HepG2 (cell line): ENCODE measurements around the gene ZNF3. TPM values are rescaled to one million over a fixed set of nuclear protein-coding genes. Genes with fewer than 3 reads are reported as not detected.

Source experiments
- BATF2 ChIP-seq: sonication (generic); formaldehyde crosslinking; IDR thresholded peaks from 2 replicates; pipeline ENCODE4 v1.8.0; 2022; ENCODE audit warnings: mild to moderate bottlenecking, missing genetic modification reagents, moderate library complexity
- CEBPB ChIP-seq: IDR thresholded peaks from 2 replicates; pipeline ENCODE4 v1.6.1; 2011; ENCODE audit warnings: low read depth, low read length, improper control_type of control experiment, borderline replicate concordance
- HMG20A ChIP-seq: IDR thresholded peaks from 2 replicates; pipeline ENCODE4 v1.6.1; 2016; ENCODE audit warnings: borderline replicate concordance
- HNRNPUL1 ChIP-seq: fragments of 200-400 bp; formaldehyde crosslinking; IDR thresholded peaks from 2 replicates; pipeline ENCODE4 v1.6.1; 2017; ENCODE audit warnings: low read depth, mild to moderate bottlenecking, low read length, moderate library complexity
- KDM3A ChIP-seq: IDR thresholded peaks from 2 replicates; pipeline ENCODE4 v1.6.1; 2018; ENCODE audit warnings: low read depth, missing compliant biosample characterization
- MTA3 ChIP-seq: sonication (generic); formaldehyde crosslinking; IDR thresholded peaks from 2 replicates; pipeline ENCODE4 v1.4.0; 2020; ENCODE audit warnings: missing genetic modification reagents
- MXI1 ChIP-seq: IDR thresholded peaks from 3 replicates; pipeline ENCODE4 v1.6.1; 2012; ENCODE audit warnings: low read depth, low read length, inconsistent platforms, borderline replicate concordance
- MYC ChIP-seq: sonication (generic); formaldehyde crosslinking; IDR thresholded peaks from 2 replicates; pipeline ENCODE4 v1.9.0; 2021; ENCODE audit warnings: missing genetic modification reagents, borderline replicate concordance
- PAX8 ChIP-seq: sonication (generic); formaldehyde crosslinking; IDR thresholded peaks from 2 replicates; pipeline ENCODE4 v1.8.0; 2022; ENCODE audit warnings: mild to moderate bottlenecking, missing genetic modification reagents, borderline replicate concordance
- POLR2AphosphoS5 ChIP-seq: IDR thresholded peaks from 2 replicates; pipeline ENCODE4 v1.6.1; 2012; ENCODE audit warnings: low read depth, low read length
- RARA ChIP-seq: IDR thresholded peaks from 2 replicates; pipeline ENCODE4 v1.6.1; 2016; ENCODE audit warnings: missing genetic modification reagents, missing compliant biosample characterization
- SETDB1 ChIP-seq: sonication (generic); formaldehyde crosslinking; IDR thresholded peaks from 2 replicates; pipeline ENCODE4 v1.5.1; 2020; ENCODE audit warnings: missing genetic modification reagents, mild to moderate bottlenecking, borderline replicate concordance
- SIN3A ChIP-seq: IDR thresholded peaks from 2 replicates; pipeline ENCODE4 v1.6.1; 2011; ENCODE audit warnings: low read depth, mild to moderate bottlenecking, control low read depth, low read length, borderline replicate concordance
- SMAD1 ChIP-seq: sonication (generic); formaldehyde crosslinking; IDR thresholded peaks from 2 replicates; pipeline ENCODE4 v1.4.0; 2020; ENCODE audit warnings: missing genetic modification reagents, low read depth, mild to moderate bottlenecking, borderline replicate concordance
- SRSF9 ChIP-seq: fragments of 200-400 bp; formaldehyde crosslinking; IDR thresholded peaks from 2 replicates; pipeline ENCODE4 v1.6.1; 2018; ENCODE audit warnings: borderline replicate concordance, mild to moderate bottlenecking, low read depth, low read length; ENCODE audit not compliant: insufficient read depth, poor library complexity, severe bottlenecking
- STAT5B ChIP-seq: sonication (generic); formaldehyde crosslinking; IDR thresholded peaks from 2 replicates; pipeline ENCODE4 v1.4.0; 2020; ENCODE audit warnings: missing genetic modification reagents
- THAP7 ChIP-seq: sonication (generic); formaldehyde crosslinking; IDR thresholded peaks from 2 replicates; pipeline ENCODE4 v1.8.1; 2023; ENCODE audit warnings: mild to moderate bottlenecking, missing genetic modification reagents
- TOPORS ChIP-seq: sonication (generic); formaldehyde crosslinking; IDR thresholded peaks from 2 replicates; pipeline ENCODE4 v1.8.0; 2023; ENCODE audit warnings: mild to moderate bottlenecking, missing genetic modification reagents
- TSC22D2 ChIP-seq: sonication (generic); formaldehyde crosslinking; IDR thresholded peaks from 2 replicates; pipeline ENCODE4 v1.5.1; 2020; ENCODE audit warnings: missing genetic modification reagents, mild to moderate bottlenecking, borderline replicate concordance
- XRCC5 ChIP-seq: fragments of 200-400 bp; formaldehyde crosslinking; optimal IDR thresholded peaks from 2 replicates; pipeline ENCODE3; 2017; ENCODE audit warnings: mild to moderate bottlenecking, low read length
- YEATS4 ChIP-seq: sonication (generic); formaldehyde crosslinking; IDR thresholded peaks from 2 replicates; pipeline ENCODE4 v1.4.0; 2020; ENCODE audit warnings: missing genetic modification reagents, borderline replicate concordance
- ZNF232 ChIP-seq: sonication (generic); formaldehyde crosslinking; IDR thresholded peaks from 2 replicates; pipeline ENCODE4 v1.4.0; 2020; ENCODE audit warnings: missing genetic modification reagents, borderline replicate concordance
- ZNF263 ChIP-seq: sonication (generic); formaldehyde crosslinking; IDR thresholded peaks from 2 replicates; pipeline ENCODE4 v1.4.0; 2020; ENCODE audit warnings: missing genetic modification reagents
- ZNF317 ChIP-seq: sonication (generic); formaldehyde crosslinking; IDR thresholded peaks from 2 replicates; pipeline ENCODE4 v1.5.0; 2020; ENCODE audit warnings: mild to moderate bottlenecking, missing genetic modification reagents
- ZNF530 ChIP-seq: sonication (generic); formaldehyde crosslinking; IDR thresholded peaks from 2 replicates; pipeline ENCODE4 v1.5.0; 2020; ENCODE audit warnings: low read depth, mild to moderate bottlenecking, missing genetic modification reagents
- ZNF614 ChIP-seq: IDR thresholded peaks from 2 replicates; pipeline ENCODE4 v1.6.1; 2018; ENCODE audit warnings: missing biosample characterization, missing genetic modification reagents, inconsistent platforms, borderline replicate concordance
- ZNF761 ChIP-seq: sonication (generic); formaldehyde crosslinking; conservative IDR thresholded peaks from 2 replicates; pipeline ENCODE4 v1.4.0; 2020; ENCODE audit warnings: mild to moderate bottlenecking, missing genetic modification reagents
- ZNF766 ChIP-seq: sonication (generic); formaldehyde crosslinking; IDR thresholded peaks from 2 replicates; pipeline ENCODE4 v1.5.0; 2020; ENCODE audit warnings: missing genetic modification reagents, borderline replicate concordance
- ZNF891 ChIP-seq: sonication (generic); formaldehyde crosslinking; IDR thresholded peaks from 2 replicates; pipeline ENCODE4 v1.5.0; 2020; ENCODE audit warnings: mild to moderate bottlenecking, missing genetic modification reagents
- polyA plus RNA-seq, 8 experiments: library from polyadenylated mRNA; depleted of rRNA in 3 of 8; stranded (reverse) in 7 of 8; unstranded in 1 of 8; fragments of >200 nt; fragmentation: Illumina TruSeq in 4 of 8; extraction: Trizol in 4 of 8; gene quantifications; 2 replicates each; pipeline versions ENCODE4 v1.2.1 to v1.2.3, GENCODE V29; 2011 to 2016; ENCODE audit warnings: low read depth in 4 of 8, missing spikeins in 1 of 8, mixed read lengths in 1 of 8; ENCODE audit not compliant: insufficient read depth in 1 of 8
- total RNA-seq, 5 experiments: library from RNA; depleted of rRNA; stranded (reverse); fragments of >200 nt; fragmentation: Illumina TruSeq; extraction: Trizol; gene quantifications; 2 replicates each; pipeline ENCODE4 v1.2.3, GENCODE V29; 2016; ENCODE audit warnings: low read depth in 1 of 5
- TF ChIP-seq, protein P1 (sequence below): IDR thresholded peaks from 2 replicates; pipeline ENCODE4 v1.6.1; 2016; ENCODE audit warnings: mild to moderate bottlenecking

ZNF3 gene
- total and polyA plus RNA-seq, 2 of the 13 experiments (the other 11 are each of a cell fraction or from before 2014, with no cell fraction given) = 33.7 to 56.9 TPM

DNA sequence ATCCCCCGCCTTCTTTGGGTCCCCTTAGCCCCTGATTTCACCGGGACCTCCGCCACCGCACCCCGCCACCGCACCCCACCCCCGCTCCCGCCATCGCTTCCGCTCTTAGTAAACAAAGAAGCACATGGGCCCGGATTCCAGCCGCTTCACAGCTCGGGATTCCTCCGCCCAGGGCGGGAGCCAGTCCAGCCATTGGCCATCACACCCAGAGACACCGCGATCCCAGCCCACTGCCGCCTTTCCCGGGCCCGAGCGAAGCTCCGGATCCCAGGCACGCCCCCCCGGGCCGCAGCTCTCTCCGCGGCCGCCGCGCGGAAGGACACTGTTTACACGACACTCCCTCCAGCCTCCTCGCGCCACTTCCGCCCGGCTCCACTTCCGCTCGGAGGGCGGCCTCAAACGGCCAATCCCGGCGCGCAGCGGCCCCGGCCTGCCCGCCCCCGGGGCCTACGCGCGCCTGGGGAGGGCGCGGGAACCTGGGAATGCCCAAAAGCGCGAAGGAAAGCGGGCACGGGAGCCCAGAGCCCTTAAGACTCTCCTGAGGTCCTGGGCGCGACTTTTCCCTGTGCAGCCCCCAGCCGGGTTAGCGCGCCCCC lies 19.0 kb upstream of the ZNF3 start (continued):
- no peak; the same call in 1 of the 2 replicates for TF ChIP-seq SMAD1 (CRISPR knock-in tag)
- no peak for TF ChIP-seq BATF2 (CRISPR knock-in tag)
- peak; percentile 47; the same call in 1 of the 2 replicates for TF ChIP-seq PAX8 (CRISPR knock-in tag)
- peak; percentile 52; the same call in 1 of the 2 replicates for TF ChIP-seq TSC22D2
- peak; percentile 97 for TF ChIP-seq MYC (CRISPR knock-in tag)
- peak; percentile 88 for TF ChIP-seq XRCC5
- TF ChIP-seq SIN3A = peak; percentile 97
- no peak for TF ChIP-seq POLR2AphosphoS5
- TF ChIP-seq SETDB1 = no peak
- TF ChIP-seq MTA3 = no peak
- TF ChIP-seq ZNF891 (CRISPR knock-in tag) = peak; percentile 65; the same call in 1 of the 2 replicates
- TF ChIP-seq TOPORS = no peak; the same call in none of the 2 replicates
- TF ChIP-seq ZNF530 = no peak
- TF ChIP-seq STAT5B (CRISPR knock-in tag) = peak; percentile 78; the same call in 1 of the 2 replicates
- peak; percentile 97 for TF ChIP-seq MXI1
- TF ChIP-seq HMG20A = peak; percentile 25; the same call in 1 of the 2 replicates
- 0 out of 2 replicates have a peak, but pooled peaks have one; percentile 49 for TF ChIP-seq KDM3A (CRISPR knock-in tag)
- TF ChIP-seq HNRNPUL1 = peak; percentile 88
- TF ChIP-seq ZNF232 (CRISPR knock-in tag) = no peak
- 0 out of 2 replicates have a peak, but pooled peaks have one; percentile 1 for TF ChIP-seq ZNF317
- no peak for TF ChIP-seq ZNF263 (CRISPR knock-in tag)
- peak; percentile 41; the same call in 1 of the 2 replicates for TF ChIP-seq RARA (CRISPR knock-in tag)
- TF ChIP-seq ZNF766 (CRISPR knock-in tag) = no peak
- TF ChIP-seq ZNF761 (CRISPR knock-in tag) = no peak
- no peak for TF ChIP-seq CEBPB
- TF ChIP-seq, protein P1, sequence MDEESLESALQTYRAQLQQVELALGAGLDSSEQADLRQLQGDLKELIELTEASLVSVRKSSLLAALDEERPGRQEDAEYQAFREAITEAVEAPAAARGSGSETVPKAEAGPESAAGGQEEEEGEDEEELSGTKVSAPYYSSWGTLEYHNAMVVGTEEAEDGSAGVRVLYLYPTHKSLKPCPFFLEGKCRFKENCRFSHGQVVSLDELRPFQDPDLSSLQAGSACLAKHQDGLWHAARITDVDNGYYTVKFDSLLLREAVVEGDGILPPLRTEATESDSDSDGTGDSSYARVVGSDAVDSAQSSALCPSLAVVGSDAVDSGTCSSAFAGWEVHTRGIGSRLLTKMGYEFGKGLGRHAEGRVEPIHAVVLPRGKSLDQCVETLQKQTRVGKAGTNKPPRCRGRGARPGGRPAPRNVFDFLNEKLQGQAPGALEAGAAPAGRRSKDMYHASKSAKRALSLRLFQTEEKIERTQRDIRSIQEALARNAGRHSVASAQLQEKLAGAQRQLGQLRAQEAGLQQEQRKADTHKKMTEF (CRISPR knock-in tag) = peak; percentile 91
- TF ChIP-seq SRSF9 = no peak
- TF ChIP-seq ZNF614 (CRISPR knock-in tag) = peak; percentile 65; the same call in 1 of the 2 replicates
- TF ChIP-seq THAP7 (CRISPR knock-in tag) = peak; percentile 31; the same call in 1 of the 2 replicates
- peak; percentile 93 for TF ChIP-seq YEATS4
